GM18511 (cell line): Measurements from ENCODE around the gene RCCD1.

ENCODE experiments used
- ATAC-seq: cut with Tn5 transposase; IDR thresholded peaks from one replicate; pipeline ENCODE4 v1.9.1; 2021; ENCODE audit warnings: mild to moderate bottlenecking, moderate library complexity; ENCODE audit not compliant: unreplicated experiment

Gene RCCD1

GRCh38 chr15:90960298-90961091, 5.8 kb downstream of the RCCD1 start:
- ATAC-seq = no peak

- no peak for ATAC-seq
Measured at GRCh38 chr15:90962021-90962420, 7.3 kb downstream of the RCCD1 start.

GRCh38 chr15:90966262-90966661, 11.6 kb downstream of the RCCD1 start:
- no peak for ATAC-seq

- no peak for ATAC-seq
Measured at GRCh38 chr15:90967206-90967605, 12.5 kb downstream of the RCCD1 start.

GRCh38 chr15:90968434-90968833, 13.8 kb downstream of the RCCD1 start:
- ATAC-seq = no peak

GRCh38 chr15:90970274-90970673, 15.6 kb downstream of the RCCD1 start:
- ATAC-seq = no peak

GRCh38 chr15:90972133-90972532, 17.4 kb downstream of the RCCD1 start:
- ATAC-seq = no peak

GRCh38 chr15:90974216-90974615, 19.5 kb downstream of the RCCD1 start:
- no peak for ATAC-seq

- no peak for ATAC-seq
Measured at GRCh38 chr15:90979582-90979981, 24.9 kb downstream of the RCCD1 start.

GRCh38 chr15:90981681-90982080, 27.0 kb downstream of the RCCD1 start:
- ATAC-seq = peak; percentile 77

- ATAC-seq = peak; percentile 46
Measured at GRCh38 chr15:90982135-90982534, 27.5 kb downstream of the RCCD1 start.

GRCh38 chr15:90986790-90987507, 32.3 kb downstream of the RCCD1 start:
- no peak for ATAC-seq

GRCh38 chr15:90987561-90988141, 33.0 kb downstream of the RCCD1 start:
- no peak for ATAC-seq

- ATAC-seq = no peak
Measured at GRCh38 chr15:90988296-90988695, 33.6 kb downstream of the RCCD1 start.

GRCh38 chr15:90989040-90989768, 34.5 kb downstream of the RCCD1 start:
- ATAC-seq = peak; percentile 23

- no peak for ATAC-seq
Measured at GRCh38 chr15:90990446-90990845, 35.8 kb downstream of the RCCD1 start.

GRCh38 chr15:90991587-90992285, 37.1 kb downstream of the RCCD1 start:
- ATAC-seq = no peak

- ATAC-seq = peak; percentile 19
Measured at GRCh38 chr15:90994059-90994416, 39.4 kb downstream of the RCCD1 start.

GRCh38 chr15:90994417-90995311, 40.0 kb downstream of the RCCD1 start, which contains the start of gene PRC1:
Gene PRC1, minus strand, starts transcription at chr15:90994535. Its CDS starts 118 bp downstream, at chr15:90994417.
- ATAC-seq = peak; percentile 94

GRCh38 chr15:90998737-90999136, 44.1 kb downstream of the RCCD1 start:
- no peak for ATAC-seq
